ENCODE results near the gene AEBP2.
"Not testable (repeated sequence)": the region's sequence is repeated elsewhere in the genome, so short reads cannot be mapped to it uniquely, and the experiment has no call there.

Gene AEBP2, protein sequence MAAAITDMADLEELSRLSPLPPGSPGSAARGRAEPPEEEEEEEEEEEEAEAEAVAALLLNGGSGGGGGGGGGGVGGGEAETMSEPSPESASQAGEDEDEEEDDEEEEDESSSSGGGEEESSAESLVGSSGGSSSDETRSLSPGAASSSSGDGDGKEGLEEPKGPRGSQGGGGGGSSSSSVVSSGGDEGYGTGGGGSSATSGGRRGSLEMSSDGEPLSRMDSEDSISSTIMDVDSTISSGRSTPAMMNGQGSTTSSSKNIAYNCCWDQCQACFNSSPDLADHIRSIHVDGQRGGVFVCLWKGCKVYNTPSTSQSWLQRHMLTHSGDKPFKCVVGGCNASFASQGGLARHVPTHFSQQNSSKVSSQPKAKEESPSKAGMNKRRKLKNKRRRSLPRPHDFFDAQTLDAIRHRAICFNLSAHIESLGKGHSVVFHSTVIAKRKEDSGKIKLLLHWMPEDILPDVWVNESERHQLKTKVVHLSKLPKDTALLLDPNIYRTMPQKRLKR

GRCh38 chr12:19439059-19440018 is at the start of gene AEBP2:
Gene AEBP2, plus strand, starts transcription at chr12:19439492. Its CDS starts 208 bp downstream, at chr12:19439700.
- DNase-seq = peak; percentile 89

DNA sequence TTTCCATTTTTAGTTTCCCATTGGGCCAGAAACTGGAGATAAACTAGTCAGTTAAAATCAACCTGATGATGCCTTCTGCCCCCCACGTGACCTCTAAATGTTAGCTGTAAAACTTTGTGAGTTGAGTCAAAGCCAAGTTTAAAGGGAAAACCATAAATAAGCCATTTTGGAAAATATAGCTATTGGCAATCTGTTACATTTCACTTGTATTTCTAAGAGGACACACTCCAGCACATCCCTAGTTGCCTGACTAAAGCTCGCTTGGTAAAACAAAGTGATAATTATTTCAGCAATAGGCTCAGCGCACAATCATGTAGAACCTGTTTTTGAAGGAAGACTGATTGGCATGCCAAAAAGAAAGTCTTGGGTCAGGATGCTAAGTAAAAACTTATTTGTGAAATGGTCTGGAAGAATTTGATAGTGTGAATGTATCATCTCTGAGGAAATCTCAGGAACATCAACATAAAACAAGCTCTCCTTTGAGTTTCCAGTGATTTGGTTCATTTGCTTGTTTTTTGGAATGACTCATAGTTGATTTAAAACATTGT is 49.2 kb upstream of the AEBP2 start:
- DNase-seq = no peak

DNA sequence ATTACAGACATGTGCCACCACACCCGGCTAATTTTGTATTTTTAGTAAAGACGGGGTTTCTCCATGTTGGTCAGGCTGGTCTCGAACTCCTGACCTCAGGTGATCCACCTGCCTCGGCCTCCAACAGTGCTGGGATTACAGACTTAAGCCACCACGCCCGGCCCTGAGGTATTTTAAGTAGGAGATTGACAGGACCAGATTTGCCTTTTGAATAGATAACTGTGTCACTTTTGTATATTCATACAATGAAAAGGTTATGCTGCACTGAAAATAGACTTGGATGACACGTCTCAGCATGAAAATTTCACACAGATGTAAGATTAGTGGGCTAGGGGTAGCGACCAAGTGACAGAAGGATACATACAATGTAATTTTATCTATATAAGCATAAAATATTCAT is 46.6 kb upstream of the AEBP2 start:
- not testable (repeated sequence) for DNase-seq

DNA sequence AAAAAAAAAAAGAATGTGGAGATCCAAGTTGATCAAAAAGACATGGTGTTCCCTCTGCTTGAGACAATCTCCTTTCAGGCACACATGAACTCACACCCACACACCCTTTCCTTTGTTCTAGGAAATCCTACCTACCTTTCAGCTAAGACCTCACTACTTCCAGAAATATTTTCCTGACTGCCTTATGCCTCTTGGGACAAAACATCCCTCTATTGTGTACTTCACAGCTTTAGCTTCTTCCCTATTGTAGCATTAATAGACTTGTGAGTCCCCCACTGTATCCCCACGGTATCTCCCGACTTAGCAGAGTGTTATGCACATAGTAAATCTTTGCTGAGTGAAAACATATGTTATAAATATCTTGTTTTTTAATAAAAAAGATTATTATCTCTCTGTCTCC is 44.9 kb upstream of the AEBP2 start:
- DNase-seq = no peak

DNA sequence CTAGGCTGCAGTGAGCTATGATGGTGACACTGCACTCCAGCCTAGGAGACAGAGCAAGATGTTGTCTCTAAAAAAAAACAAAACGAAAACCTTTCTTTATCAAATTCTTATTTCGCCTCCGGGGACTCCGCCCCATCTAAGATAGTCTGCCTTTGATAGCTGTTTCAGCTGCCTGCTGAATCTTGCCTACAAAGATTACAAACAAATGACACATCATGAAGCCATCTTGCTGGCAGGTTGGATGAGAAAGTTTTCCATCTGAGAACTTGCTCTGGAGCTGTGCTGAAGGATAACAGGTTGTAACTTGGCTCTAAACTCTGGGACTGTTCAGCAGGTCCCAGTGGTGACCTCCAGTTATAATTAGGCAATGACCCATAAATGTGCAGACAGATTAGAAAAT is 41.8 kb upstream of the AEBP2 start:
- DNase-seq = no peak

- no peak for DNase-seq
Measured at GRCh38 chr12:19398376-19399363, 40.6 kb upstream of the AEBP2 start.

- not testable (repeated sequence) for DNase-seq
Measured at GRCh38 chr12:19400649-19401285, 38.5 kb upstream of the AEBP2 start.

- DNase-seq = no peak
Measured at GRCh38 chr12:19402211-19402610, 37.1 kb upstream of the AEBP2 start.

GRCh38 chr12:19402743-19403431 is 36.4 kb upstream of the AEBP2 start:
- DNase-seq = no peak

DNA sequence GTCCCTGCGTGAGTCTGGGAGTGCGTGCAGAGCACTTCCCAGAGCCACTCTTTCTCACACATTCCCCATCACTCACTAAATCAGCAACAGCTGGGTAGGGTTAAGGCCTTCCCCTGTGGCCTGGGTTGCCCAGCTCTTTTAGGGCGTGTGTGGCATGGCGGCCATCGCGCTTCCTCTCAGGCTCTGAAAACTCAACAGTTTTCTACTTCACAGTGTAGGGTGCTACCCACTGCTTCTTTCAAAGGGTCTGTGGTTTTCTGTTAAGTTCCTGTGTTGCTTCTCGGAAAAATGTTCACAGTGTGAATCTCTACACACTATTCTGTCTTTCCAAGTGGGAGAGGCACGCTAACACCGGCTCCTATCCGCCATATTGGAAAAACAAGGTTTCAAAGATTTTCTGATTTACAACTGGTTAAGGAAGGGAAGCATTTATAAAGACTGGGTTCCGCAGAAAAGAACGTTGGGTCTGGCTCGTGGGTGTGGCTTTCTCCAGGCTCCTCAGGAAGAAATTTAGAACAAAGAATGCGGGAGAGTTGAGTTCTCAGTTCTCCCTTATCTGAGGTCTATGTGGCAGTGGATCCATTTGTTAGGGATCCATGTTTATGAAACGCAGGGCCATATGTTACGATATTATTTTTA is 34.9 kb upstream of the AEBP2 start:
- DNase-seq = peak; percentile 66

DNA sequence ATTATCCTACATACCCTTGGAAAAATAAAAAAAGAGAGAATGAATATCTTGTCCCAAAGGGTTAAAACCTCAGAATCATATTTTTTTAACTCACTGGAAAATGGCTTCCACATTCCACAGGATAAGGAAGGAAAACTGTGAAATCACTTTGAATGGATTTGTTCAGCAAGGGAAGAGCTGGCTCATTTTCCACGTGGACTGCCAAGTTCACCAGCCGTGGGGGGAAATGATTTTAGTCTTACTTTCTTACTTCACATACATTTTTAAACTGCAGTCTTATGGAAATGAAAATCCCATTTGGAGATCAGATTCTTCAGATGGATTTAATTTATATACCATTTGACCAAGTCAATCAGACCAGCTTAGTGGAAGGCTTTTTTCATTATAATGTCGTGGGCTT is 29.9 kb upstream of the AEBP2 start:
- no peak for DNase-seq

DNA sequence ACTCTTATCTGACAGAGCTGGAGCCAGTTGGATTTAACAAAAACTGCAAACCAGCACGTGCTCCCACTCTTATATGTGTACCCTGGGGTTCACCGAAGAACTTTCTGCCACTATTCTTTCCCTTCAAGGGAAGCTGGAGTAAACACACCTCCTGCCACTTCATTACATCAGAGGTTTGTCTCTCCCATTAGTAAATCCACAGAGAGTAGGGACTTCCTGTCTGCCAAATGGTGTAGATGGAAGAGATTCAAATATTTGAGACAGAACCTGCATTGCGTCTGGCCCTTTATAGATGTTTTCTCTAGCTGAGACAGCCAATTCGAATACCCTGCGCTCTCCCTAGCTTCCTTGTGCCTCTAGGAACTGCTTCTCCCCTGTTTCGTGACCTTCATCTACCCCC is 29.1 kb upstream of the AEBP2 start:
- no peak for DNase-seq

DNA sequence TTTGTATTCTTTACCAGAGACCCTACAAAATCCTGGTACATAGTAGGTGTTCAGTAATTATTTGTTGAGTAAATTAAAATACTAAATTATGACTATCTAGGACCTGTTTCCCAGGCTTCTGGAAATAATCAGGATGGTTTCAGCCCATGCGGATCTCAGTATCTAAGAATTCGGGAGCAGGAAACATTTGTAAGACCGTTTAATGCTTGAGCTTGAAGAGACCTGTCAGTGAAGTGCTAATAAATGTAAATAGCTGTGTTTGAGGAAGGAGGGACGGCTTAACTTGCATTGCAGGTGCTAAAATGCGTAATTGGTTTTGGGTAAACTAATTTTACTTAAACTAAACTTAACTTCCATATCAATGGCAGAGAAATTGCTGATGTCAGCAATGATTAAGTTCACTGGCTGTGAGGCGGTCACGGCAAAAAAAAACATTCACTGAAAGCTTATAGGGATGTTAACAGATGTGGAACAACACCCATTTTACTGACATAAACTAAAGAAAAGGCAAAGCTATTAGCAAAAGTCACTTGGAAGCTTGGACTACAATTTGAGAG is 28.6 kb upstream of the AEBP2 start:
- DNase-seq = no peak

DNA sequence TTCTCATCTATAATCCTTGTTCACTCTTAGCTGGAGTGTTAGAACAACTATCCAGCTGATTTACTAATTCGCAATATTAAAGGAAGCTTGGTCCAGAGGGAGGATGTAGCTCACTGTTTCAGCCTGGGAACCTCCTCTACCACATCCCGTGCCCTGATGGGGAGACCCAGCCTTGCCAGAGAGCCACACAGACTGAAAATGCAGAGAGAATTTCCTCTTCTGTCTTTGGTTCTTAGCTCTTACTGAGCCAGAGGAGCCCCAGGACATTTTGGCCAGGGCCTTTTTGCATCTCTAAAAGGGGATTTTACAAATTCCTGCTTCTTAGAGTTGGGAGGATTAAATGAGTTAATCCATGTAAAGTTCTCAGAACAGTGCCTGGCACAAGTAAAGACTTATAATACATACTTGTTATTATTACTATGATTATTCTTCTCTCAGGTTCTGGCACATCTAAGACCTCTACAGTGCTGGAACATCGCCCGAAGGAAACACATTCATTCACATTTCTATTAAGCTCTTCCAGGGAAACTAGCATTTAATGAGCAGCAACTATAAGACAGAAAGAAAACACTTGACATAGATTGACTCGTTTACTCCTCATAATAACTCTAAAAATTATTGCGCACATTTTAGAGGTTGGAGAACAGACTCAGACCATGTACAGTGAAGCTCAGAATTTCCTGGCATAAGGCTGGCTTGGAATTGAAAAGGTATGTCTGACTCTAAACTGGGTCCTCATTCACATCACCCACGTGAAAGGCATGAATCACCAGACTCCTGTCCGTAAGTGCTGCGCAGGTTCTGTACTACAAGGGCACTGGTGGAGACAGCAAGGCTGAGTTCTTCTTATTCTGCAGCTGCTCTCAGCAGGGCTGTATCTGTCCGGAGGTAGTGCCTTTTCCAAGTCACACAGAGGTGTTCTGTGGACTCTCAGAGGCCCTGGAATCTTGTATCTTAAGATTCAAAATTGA is 27.8 kb upstream of the AEBP2 start:
- DNase-seq = no peak

GRCh38 chr12:19412844-19413243 is 26.4 kb upstream of the AEBP2 start:
- DNase-seq = no peak

DNA sequence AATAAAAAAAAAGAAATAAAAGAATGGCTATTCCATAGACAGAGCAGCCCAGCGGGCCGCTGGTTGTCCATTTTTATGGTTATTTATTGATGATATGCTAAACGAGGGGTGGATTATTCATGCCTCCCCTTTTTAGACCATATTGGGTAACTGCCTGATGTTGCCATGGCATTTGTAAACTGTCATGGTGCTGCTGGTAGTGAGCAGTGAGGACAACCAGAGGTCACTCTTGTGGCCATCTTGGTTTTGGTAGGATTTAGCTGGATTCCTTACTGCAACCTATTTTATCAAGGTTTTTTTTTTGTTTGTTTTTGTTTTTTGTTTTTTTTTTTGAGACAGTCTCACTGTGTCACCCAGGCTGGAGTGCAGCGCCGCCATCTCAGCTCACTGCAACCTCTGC is 25.7 kb upstream of the AEBP2 start:
- DNase-seq = not testable (repeated sequence)

DNA sequence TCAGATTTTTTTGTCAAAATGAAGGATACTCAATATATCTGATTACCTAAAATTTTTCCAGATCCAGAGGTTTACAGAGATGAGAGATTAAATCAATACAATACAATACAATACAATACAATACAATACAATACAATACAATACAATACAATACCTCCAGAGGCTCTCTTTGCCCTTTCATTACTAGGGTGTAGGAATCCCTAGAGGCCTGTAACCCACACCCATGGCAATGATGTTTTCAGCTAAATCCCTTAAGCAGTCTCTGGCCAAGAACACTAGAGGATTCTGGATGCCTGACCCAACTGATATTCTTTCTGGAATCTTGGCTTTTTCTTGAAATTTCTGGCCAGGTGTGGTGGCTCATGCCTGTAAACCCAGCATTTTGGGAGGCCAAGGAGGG is 23.7 kb upstream of the AEBP2 start:
- no peak for DNase-seq

- DNase-seq = no peak
Measured at GRCh38 chr12:19419086-19419485, 20.2 kb upstream of the AEBP2 start.
